ENCODE measurements around the gene RNPEPL1. TPM values are rescaled to one million over a fixed set of nuclear protein-coding genes. Genes with fewer than 3 reads are reported as not detected.

Gene RNPEPL1
- total and polyA plus RNA-seq, 10 of the 15 experiments (the other 5 are each of a cell fraction or from before 2014, with no cell fraction given) = 0.24 to 49.5 (median 6.8) TPM

DNA sequence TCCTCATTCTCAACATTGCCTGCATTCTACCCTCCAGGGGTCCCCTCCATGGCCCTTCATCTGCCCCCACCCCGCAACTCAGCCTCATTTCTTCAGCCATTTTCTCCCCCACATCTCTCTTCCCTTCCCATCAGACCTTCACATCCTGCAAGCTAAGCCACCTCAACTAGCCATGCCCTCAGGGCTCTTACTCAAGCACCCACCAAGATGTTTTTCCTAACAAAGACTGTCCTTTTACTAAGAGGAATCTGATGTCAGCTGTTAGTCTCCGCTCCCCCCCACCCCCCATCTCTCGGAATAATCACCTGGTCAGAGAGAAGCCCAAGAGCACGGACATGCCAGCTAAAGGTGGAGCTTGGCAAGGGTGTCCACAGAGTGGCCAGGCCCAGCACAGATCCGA lies 13.5 kb downstream of the RNPEPL1 start:
- Histone ChIP-seq H2AFZ (ENCODE audit: control insufficient read depth, low read depth, low read length) (no peak overlapping the region), H3K79me2 (ENCODE audit: control insufficient read depth, insufficient read depth, low read length) (peaks cover 29% of the 10 kb centered on the region)
- POLR2A ChIA-PET = interaction anchor here (0.6 to 1.2 kb wide), 2 partner anchors 21 to 257 kb away, joined by 3 read pairs; no protein-coding TSS in a partner anchor

More for the DNA sequence above, 13.5 kb downstream of the RNPEPL1 start:
- no peak overlapping the region for H3K27ac ChIP-seq (ENCODE audit: control insufficient read depth, insufficient read depth)
- no peak overlapping the region for H3K4me3 ChIP-seq
- CTCF ChIA-PET = interaction anchor here (1.0 to 11.9 kb wide), 2 partner anchors 18 to 68 kb away, joined by 4 to 196 read pairs; partner anchors contain the start of gene DUSP28
- RAD21 ChIA-PET (ENCODE audit: unreplicated experiment) = interaction anchor here (0.6 to 10.9 kb wide), 2 partner anchors 20 to 574 kb away, joined by 3 to 206 read pairs; partner anchors contain the start of genes ANKMY1 and DUSP28
- H3K9ac ChIP-seq (ENCODE audit: control insufficient read depth, insufficient read depth, low read length) = no peak overlapping the region
- no peak for FAIRE-seq
- in situ Hi-C loops (cut with MboI) = no loop called here
- H3K27me3 ChIP-seq (replicated peaks in 1 of 2; ENCODE audit: control insufficient read depth in 2 of 2, insufficient read depth in 2 of 2, low read length in 1 of 2) = no peaks in the 10 kb centered on the region
- H3K9me3 ChIP-seq (replicated peaks; ENCODE audit: control insufficient read depth, insufficient read depth, low read length) = no peaks in the 10 kb centered on the region; the same call in 1 of the 3 replicates
- no peak for ATAC-seq
- H3K4me2 ChIP-seq (ENCODE audit: control insufficient read depth, insufficient read depth) = no peak overlapping the region
- H3K36me3 ChIP-seq (ENCODE audit: control insufficient read depth in 2 of 2, insufficient read depth in 2 of 2, low read length in 1 of 2) = peaks cover 0 to 5% of the 10 kb centered on the region in 2 experiments; a peak in 3 of 4 replicates
- SMC1A ChIA-PET (ENCODE audit: uncharacterized antibody, unreplicated experiment) = interaction anchor here (3.6 kb wide), 1 partner anchor 16 kb away, joined by 35 read pairs; no protein-coding TSS in a partner anchor
- TF ChIP-seq RAD21 (IDR thresholded peaks at IDR 0.05; ENCODE audit: insufficient read depth, low read depth, low read length) = no peak
- TF ChIP-seq, protein P1, sequence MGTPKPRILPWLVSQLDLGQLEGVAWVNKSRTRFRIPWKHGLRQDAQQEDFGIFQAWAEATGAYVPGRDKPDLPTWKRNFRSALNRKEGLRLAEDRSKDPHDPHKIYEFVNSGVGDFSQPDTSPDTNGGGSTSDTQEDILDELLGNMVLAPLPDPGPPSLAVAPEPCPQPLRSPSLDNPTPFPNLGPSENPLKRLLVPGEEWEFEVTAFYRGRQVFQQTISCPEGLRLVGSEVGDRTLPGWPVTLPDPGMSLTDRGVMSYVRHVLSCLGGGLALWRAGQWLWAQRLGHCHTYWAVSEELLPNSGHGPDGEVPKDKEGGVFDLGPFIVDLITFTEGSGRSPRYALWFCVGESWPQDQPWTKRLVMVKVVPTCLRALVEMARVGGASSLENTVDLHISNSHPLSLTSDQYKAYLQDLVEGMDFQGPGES (IDR thresholded peaks at IDR 0.05) = no peak
- TF ChIP-seq IKZF1 (conservative IDR thresholded peaks at IDR 0.05) = no peak
- TF ChIP-seq ZNF207 (IDR thresholded peaks at IDR 0.05; ENCODE audit: borderline replicate concordance) = no peak
- TF ChIP-seq CBFB (IDR thresholded peaks at IDR 0.05; ENCODE audit: low read depth) = no peak
- TF ChIP-seq, protein P2, sequence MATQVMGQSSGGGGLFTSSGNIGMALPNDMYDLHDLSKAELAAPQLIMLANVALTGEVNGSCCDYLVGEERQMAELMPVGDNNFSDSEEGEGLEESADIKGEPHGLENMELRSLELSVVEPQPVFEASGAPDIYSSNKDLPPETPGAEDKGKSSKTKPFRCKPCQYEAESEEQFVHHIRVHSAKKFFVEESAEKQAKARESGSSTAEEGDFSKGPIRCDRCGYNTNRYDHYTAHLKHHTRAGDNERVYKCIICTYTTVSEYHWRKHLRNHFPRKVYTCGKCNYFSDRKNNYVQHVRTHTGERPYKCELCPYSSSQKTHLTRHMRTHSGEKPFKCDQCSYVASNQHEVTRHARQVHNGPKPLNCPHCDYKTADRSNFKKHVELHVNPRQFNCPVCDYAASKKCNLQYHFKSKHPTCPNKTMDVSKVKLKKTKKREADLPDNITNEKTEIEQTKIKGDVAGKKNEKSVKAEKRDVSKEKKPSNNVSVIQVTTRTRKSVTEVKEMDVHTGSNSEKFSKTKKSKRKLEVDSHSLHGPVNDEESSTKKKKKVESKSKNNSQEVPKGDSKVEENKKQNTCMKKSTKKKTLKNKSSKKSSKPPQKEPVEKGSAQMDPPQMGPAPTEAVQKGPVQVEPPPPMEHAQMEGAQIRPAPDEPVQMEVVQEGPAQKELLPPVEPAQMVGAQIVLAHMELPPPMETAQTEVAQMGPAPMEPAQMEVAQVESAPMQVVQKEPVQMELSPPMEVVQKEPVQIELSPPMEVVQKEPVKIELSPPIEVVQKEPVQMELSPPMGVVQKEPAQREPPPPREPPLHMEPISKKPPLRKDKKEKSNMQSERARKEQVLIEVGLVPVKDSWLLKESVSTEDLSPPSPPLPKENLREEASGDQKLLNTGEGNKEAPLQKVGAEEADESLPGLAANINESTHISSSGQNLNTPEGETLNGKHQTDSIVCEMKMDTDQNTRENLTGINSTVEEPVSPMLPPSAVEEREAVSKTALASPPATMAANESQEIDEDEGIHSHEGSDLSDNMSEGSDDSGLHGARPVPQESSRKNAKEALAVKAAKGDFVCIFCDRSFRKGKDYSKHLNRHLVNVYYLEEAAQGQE (IDR thresholded peaks at IDR 0.05; ENCODE audit: low read depth, low read length) = no peak
- TF ChIP-seq FOXM1 (IDR thresholded peaks at IDR 0.05; ENCODE audit: low read depth, low read length) = no peak
- TF ChIP-seq, protein P3, sequence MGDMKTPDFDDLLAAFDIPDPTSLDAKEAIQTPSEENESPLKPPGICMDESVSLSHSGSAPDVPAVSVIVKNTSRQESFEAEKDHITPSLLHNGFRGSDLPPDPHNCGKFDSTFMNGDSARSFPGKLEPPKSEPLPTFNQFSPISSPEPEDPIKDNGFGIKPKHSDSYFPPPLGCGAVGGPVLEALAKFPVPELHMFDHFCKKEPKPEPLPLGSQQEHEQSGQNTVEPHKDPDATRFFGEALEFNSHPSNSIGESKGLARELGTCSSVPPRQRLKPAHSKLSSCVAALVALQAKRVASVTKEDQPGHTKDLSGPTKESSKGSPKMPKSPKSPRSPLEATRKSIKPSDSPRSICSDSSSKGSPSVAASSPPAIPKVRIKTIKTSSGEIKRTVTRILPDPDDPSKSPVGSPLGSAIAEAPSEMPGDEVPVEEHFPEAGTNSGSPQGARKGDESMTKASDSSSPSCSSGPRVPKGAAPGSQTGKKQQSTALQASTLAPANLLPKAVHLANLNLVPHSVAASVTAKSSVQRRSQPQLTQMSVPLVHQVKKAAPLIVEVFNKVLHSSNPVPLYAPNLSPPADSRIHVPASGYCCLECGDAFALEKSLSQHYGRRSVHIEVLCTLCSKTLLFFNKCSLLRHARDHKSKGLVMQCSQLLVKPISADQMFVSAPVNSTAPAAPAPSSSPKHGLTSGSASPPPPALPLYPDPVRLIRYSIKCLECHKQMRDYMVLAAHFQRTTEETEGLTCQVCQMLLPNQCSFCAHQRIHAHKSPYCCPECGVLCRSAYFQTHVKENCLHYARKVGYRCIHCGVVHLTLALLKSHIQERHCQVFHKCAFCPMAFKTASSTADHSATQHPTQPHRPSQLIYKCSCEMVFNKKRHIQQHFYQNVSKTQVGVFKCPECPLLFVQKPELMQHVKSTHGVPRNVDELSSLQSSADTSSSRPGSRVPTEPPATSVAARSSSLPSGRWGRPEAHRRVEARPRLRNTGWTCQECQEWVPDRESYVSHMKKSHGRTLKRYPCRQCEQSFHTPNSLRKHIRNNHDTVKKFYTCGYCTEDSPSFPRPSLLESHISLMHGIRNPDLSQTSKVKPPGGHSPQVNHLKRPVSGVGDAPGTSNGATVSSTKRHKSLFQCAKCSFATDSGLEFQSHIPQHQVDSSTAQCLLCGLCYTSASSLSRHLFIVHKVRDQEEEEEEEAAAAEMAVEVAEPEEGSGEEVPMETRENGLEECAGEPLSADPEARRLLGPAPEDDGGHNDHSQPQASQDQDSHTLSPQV (IDR thresholded peaks at IDR 0.05) = no peak
- TF ChIP-seq ETV6 (conservative IDR thresholded peaks at IDR 0.05 in 1 of 2, IDR thresholded peaks at IDR 0.05 in 1 of 2; ENCODE audit: borderline replicate concordance in 1 of 2, low read depth in 1 of 2) = no peak
- TF ChIP-seq, protein P4, sequence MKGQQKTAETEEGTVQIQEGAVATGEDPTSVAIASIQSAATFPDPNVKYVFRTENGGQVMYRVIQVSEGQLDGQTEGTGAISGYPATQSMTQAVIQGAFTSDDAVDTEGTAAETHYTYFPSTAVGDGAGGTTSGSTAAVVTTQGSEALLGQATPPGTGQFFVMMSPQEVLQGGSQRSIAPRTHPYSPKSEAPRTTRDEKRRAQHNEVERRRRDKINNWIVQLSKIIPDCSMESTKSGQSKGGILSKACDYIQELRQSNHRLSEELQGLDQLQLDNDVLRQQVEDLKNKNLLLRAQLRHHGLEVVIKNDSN (IDR thresholded peaks at IDR 0.05; ENCODE audit: borderline replicate concordance, extremely low read length, insufficient read depth, low read depth, low read length) = no peak
- TF ChIP-seq YY1 (IDR thresholded peaks at IDR 0.05; ENCODE audit: low read depth, low read length) = no peak
- intact Hi-C loops (cut with micrococcal nuclease; ENCODE audit: unreplicated experiment) = no loop called here
- H3K4me1 ChIP-seq (ENCODE audit: control insufficient read depth, insufficient read depth, low read length) = peaks cover 46% of the 10 kb centered on the region
- 98% methylated on average over 5 of the region's 5 CpGs for WGBS (ENCODE audit: insufficient coverage, insufficient replicate concordance, low lambda C conversion rate, missing lambda C conversion rate)
- DNase-seq (ENCODE audit: low read depth, low spot score) = no peak
- no TSS peak for BruUV-seq (replicated peaks)
- no peaks in the 10 kb centered on the region; the same call in 1 of the 2 replicates for H4K20me1 ChIP-seq (ENCODE audit: control insufficient read depth, insufficient read depth)

Data from GM12878 (cell line).